ENCODE measurements around the gene HUWE1. TPM values are rescaled to one million over a fixed set of nuclear protein-coding genes. Genes with fewer than 3 reads are reported as not detected.
"Not testable (repeated sequence)": the region's sequence is repeated elsewhere in the genome, so short reads cannot be mapped to it uniquely, and the experiment has no call there.

The HUWE1 gene, protein sequence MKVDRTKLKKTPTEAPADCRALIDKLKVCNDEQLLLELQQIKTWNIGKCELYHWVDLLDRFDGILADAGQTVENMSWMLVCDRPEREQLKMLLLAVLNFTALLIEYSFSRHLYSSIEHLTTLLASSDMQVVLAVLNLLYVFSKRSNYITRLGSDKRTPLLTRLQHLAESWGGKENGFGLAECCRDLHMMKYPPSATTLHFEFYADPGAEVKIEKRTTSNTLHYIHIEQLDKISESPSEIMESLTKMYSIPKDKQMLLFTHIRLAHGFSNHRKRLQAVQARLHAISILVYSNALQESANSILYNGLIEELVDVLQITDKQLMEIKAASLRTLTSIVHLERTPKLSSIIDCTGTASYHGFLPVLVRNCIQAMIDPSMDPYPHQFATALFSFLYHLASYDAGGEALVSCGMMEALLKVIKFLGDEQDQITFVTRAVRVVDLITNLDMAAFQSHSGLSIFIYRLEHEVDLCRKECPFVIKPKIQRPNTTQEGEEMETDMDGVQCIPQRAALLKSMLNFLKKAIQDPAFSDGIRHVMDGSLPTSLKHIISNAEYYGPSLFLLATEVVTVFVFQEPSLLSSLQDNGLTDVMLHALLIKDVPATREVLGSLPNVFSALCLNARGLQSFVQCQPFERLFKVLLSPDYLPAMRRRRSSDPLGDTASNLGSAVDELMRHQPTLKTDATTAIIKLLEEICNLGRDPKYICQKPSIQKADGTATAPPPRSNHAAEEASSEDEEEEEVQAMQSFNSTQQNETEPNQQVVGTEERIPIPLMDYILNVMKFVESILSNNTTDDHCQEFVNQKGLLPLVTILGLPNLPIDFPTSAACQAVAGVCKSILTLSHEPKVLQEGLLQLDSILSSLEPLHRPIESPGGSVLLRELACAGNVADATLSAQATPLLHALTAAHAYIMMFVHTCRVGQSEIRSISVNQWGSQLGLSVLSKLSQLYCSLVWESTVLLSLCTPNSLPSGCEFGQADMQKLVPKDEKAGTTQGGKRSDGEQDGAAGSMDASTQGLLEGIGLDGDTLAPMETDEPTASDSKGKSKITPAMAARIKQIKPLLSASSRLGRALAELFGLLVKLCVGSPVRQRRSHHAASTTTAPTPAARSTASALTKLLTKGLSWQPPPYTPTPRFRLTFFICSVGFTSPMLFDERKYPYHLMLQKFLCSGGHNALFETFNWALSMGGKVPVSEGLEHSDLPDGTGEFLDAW (N-terminal part only)
- total RNA-seq (35.7 TPM), polyA plus RNA-seq (31.0 TPM)
- long read RNA-seq, donor 1: 0 reads
- long read RNA-seq, donor 2, partial matches to known transcripts: 63 of 64 reads
- long read RNA-seq, donor 2, other reads (novel, unspliced or antisense): 0 of 64 reads
- long read RNA-seq, donor 3: 0 reads
- long read RNA-seq, donor 4, partial matches to known transcripts: 0 of 1 reads
- long read RNA-seq, donor 4, other reads (novel, unspliced or antisense): 0 of 1 reads
- long read RNA-seq, donor 5, partial matches to known transcripts: 33 of 34 reads
- long read RNA-seq, donor 5, other reads (novel, unspliced or antisense): 0 of 34 reads
- long read RNA-seq, donor 6, partial matches to known transcripts: 7 of 10 reads
- long read RNA-seq, donor 6, other reads (novel, unspliced or antisense): 0 of 10 reads
- long read RNA-seq, donor 7: 0 reads
- long read RNA-seq, donor 8: 0 reads
- long read RNA-seq, donor 9, partial matches to known transcripts: 0 of 2 reads
- long read RNA-seq, donor 9, other reads (novel, unspliced or antisense): 0 of 2 reads
- long read RNA-seq, donor 10, partial matches to known transcripts: 9 of 10 reads
- long read RNA-seq, donor 10, other reads (novel, unspliced or antisense): 0 of 10 reads

DNA sequence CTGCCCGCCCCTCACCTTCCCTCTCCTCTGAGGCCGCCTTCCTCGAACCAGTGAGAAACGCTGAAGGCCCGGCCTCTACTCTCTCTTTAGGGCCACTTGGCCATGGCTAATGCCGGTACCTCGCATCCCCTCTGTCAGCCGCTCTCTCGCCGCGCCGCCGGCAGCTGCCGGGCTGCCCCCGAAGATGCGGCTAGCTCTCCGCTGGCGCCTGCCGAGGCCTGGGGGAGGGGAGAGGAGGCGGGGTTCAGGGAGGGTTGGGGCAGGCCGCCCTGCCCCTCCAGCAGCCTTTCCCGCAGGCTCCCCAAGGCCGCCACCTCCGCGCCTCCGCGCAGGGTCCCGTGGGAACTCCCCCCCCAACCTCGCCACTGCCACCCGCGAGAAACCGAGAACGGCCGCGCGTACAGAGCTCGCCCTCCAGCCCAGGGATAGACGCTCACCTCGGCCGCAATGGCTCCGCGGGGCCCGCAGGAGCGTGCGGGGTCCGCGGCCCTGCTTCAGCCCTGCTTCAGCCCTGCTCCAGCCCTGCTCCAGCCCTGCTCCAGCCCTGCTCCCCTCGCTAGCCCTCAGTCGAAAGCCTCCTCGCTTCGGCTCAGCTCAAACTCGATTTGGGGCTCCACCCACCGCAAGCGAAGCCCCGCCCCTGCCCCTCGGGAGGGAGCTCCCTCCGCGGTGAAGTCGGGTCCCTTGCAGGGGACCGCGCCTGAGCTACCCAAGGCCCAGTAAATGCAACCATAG, at the start of gene HUWE1:
TSS of gene HUWE1 (minus strand) at position 569 of the 735 bp plus-strand sequence. CDS start 32,612 bp downstream, outside the sequence.
- DNase-seq (ENCODE audit: low read depth in 6 of 9, low spot score in 9 of 9): peak; percentile 24 to 87 (median 66)
- H3K9me3 ChIP-seq (ENCODE audit: control insufficient read depth in 2 of 2, insufficient read depth in 1 of 2, low read length in 1 of 2): peaks cover 0 to 4% of the 10 kb centered on the region in 2 donors
- peaks cover 4% of the 10 kb centered on the region in 2 donors for H3K36me3 ChIP-seq (ENCODE audit: control insufficient read depth in 2 of 2, insufficient read depth in 2 of 2, low read length in 1 of 2)
- peak within 1 kb of the TSS; percentile 76 to 85 for H3K4me3 ChIP-seq (ENCODE audit: low read length in 2 of 2)
- WGBS: under 1% methylated on average over 59 of the region's 61 CpGs
- H3K4me1 ChIP-seq (ENCODE audit: control insufficient read depth in 2 of 2, insufficient read depth in 2 of 2, low read length in 2 of 2): peaks cover 4 to 9% of the 10 kb centered on the region in 2 donors
- H3K27me3 ChIP-seq (ENCODE audit: control insufficient read depth in 2 of 2, insufficient read depth in 1 of 2, low read length in 1 of 2): no peaks in the 10 kb centered on the region
- peak within 1 kb of the TSS; percentile 90 to 96 for H3K27ac ChIP-seq (ENCODE audit: low read depth in 1 of 2, low read length in 1 of 2)

DNA sequence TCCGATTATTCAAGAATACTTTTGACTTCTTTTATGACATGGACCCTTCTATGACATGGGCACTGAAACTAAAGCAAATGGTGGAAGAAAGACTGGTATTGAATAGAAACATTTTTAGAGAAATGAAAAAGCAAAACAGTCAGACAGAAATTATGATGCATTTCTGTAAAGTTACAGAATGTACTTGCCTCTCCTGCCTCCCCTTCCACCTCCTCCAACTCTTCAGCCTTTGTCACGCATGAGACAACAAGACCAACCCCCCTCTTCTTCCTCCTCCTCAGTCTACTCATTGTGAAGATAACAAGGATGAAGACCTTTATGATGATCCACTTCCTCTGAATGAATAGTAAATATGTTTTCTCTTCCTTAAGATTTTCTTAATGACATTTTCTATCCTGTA, 46.3 kb upstream of the HUWE1 start:
- WGBS: 84% methylated on average over 2 of the region's 2 CpGs
- DNase-seq (ENCODE audit: low read depth in 6 of 9, low spot score in 9 of 9): no peak
- Histone ChIP-seq H3K4me3 (ENCODE audit: low read length in 2 of 2) (no peak overlapping the region), H3K9me3 (ENCODE audit: control insufficient read depth in 2 of 2, insufficient read depth in 1 of 2, low read length in 1 of 2) (no peaks in the 10 kb centered on the region), H3K36me3 (ENCODE audit: control insufficient read depth in 2 of 2, insufficient read depth in 2 of 2, low read length in 1 of 2) (no peaks in the 10 kb centered on the region), H3K27ac (ENCODE audit: low read depth in 1 of 2, low read length in 1 of 2) (no peak overlapping the region), H3K4me1 (ENCODE audit: control insufficient read depth in 2 of 2, insufficient read depth in 2 of 2, low read length in 2 of 2) (no peaks in the 10 kb centered on the region), H3K27me3 (ENCODE audit: control insufficient read depth in 2 of 2, insufficient read depth in 1 of 2, low read length in 1 of 2) (no peaks in the 10 kb centered on the region)

DNA sequence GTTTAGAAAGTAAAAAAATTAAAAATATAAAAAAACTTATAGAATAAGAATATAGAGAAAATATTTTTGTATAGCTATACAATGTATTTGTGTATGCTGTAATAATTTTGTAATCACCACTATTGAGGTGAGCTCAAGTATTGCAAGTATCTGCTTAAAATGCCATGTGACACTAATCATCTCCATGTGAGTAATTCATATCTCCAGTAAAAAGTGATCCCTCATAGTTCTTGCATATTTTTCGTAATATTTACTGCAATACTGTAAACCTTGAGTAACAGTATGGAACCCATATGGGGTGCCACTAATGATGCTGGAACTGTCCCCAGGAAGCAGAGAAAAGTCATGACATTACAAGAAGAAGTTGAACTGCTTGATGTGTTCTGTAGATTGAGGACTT, 43.2 kb upstream of the HUWE1 start:
- Histone ChIP-seq H3K27me3 (ENCODE audit: control insufficient read depth in 2 of 2, insufficient read depth in 1 of 2, low read length in 1 of 2) (no peaks in the 10 kb centered on the region), H3K36me3 (ENCODE audit: control insufficient read depth in 2 of 2, insufficient read depth in 2 of 2, low read length in 1 of 2) (no peaks in the 10 kb centered on the region), H3K27ac (ENCODE audit: low read depth in 1 of 2, low read length in 1 of 2) (no peak overlapping the region), H3K4me1 (ENCODE audit: control insufficient read depth in 2 of 2, insufficient read depth in 2 of 2, low read length in 2 of 2) (no peaks in the 10 kb centered on the region), H3K4me3 (ENCODE audit: low read length in 2 of 2) (no peak overlapping the region), H3K9me3 (ENCODE audit: control insufficient read depth in 2 of 2, insufficient read depth in 1 of 2, low read length in 1 of 2) (no peaks in the 10 kb centered on the region)
- WGBS: 0% methylated on average over 1 of the region's 1 CpG
- no peak for DNase-seq (ENCODE audit: low read depth in 6 of 9, low spot score in 9 of 9)

DNA sequence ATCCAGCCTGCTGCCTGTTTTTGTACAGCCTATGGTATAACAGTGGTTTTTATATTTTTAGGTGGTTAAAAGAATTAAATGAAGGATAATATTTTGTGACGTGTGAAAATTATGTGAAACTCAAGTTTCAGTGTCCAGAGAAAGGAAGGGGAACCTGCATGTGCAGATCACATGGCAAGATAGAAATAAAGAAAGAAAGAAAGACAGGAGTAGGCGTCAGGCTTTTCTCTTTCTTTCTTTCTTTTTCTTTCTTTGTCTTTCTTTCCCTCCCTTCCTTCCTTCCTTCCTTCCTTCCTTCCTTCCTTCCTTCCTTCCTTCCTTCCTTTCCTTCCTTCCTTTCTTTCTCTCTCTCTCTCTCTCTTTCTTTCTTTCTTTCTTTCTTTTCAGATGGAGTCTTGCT, 42.0 kb upstream of the HUWE1 start:
- no peaks in the 10 kb centered on the region for H3K27me3 ChIP-seq (ENCODE audit: control insufficient read depth in 2 of 2, insufficient read depth in 1 of 2, low read length in 1 of 2)
- H3K27ac ChIP-seq (ENCODE audit: low read depth in 1 of 2, low read length in 1 of 2): no peak overlapping the region
- DNase-seq (ENCODE audit: low read depth in 6 of 9, low spot score in 9 of 9): no peak
- no peak overlapping the region for H3K4me3 ChIP-seq (ENCODE audit: low read length in 2 of 2)
- no peaks in the 10 kb centered on the region for H3K4me1 ChIP-seq (ENCODE audit: control insufficient read depth in 2 of 2, insufficient read depth in 2 of 2, low read length in 2 of 2)
- WGBS: 86% methylated on average over 2 of the region's 2 CpGs
- H3K36me3 ChIP-seq (ENCODE audit: control insufficient read depth in 2 of 2, insufficient read depth in 2 of 2, low read length in 1 of 2): no peaks in the 10 kb centered on the region
- no peaks in the 10 kb centered on the region for H3K9me3 ChIP-seq (ENCODE audit: control insufficient read depth in 2 of 2, insufficient read depth in 1 of 2, low read length in 1 of 2)

DNA sequence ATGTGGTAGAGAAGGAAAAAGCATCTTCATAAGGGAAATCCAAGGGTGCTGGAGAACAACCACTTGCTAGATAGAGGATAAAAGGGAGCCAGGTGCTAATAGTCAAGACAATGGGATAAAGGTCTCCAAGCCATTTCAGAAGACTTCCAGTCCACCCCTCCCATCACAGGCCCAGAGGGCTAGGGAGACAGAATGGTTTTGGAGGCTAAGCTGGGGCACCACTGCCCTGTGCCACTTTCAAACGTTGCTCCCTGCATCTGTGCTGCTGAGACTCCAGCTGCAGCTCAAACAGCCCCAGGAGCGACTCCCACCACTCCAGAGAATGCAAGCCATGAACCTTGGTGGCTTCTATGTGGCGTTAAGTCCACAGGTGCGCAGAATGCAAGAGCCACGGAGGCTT, 38.4 kb upstream of the HUWE1 start:
- DNase-seq (ENCODE audit: low read depth in 6 of 9, low spot score in 9 of 9): no peak
- H3K4me3 ChIP-seq (ENCODE audit: low read length in 2 of 2): no peak overlapping the region
- WGBS: 97% methylated on average over 5 of the region's 5 CpGs

DNA sequence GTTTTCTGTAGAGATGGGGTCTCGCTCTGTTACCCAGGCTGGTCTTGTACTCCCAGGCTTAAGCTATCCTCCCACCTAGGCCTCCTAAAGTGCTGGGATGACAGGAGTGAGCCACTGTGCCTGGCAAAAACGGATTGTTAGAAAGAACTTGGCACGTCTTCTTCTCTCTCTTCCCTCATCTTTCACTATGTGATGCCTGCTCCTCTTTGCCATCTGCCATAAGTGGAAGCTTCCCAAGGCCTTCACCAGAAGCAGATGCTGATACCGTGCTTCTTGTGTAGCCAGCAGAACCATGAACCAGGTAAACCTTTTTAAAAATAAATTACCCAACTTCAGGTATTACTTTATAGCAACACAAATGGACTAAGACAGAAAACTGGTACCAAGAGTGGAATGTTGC, 36.9 kb upstream of the HUWE1 start:
- Histone ChIP-seq H3K4me1 (ENCODE audit: control insufficient read depth in 2 of 2, insufficient read depth in 2 of 2, low read length in 2 of 2) (no peaks in the 10 kb centered on the region), H3K4me3 (ENCODE audit: low read length in 2 of 2) (no peak overlapping the region), H3K36me3 (ENCODE audit: control insufficient read depth in 2 of 2, insufficient read depth in 2 of 2, low read length in 1 of 2) (no peaks in the 10 kb centered on the region), H3K9me3 (ENCODE audit: control insufficient read depth in 2 of 2, insufficient read depth in 1 of 2, low read length in 1 of 2) (no peaks in the 10 kb centered on the region), H3K27me3 (ENCODE audit: control insufficient read depth in 2 of 2, insufficient read depth in 1 of 2, low read length in 1 of 2) (no peaks in the 10 kb centered on the region), H3K27ac (ENCODE audit: low read depth in 1 of 2, low read length in 1 of 2) (no peak overlapping the region)
- 98% methylated on average over 4 of the region's 4 CpGs for WGBS
- DNase-seq (ENCODE audit: low read depth in 6 of 9, low spot score in 9 of 9): no peak

More for the DNA sequence above, 38.4 kb upstream of the HUWE1 start:
- H3K9me3 ChIP-seq (ENCODE audit: control insufficient read depth in 2 of 2, insufficient read depth in 1 of 2, low read length in 1 of 2): no peaks in the 10 kb centered on the region
- no peaks in the 10 kb centered on the region for H3K36me3 ChIP-seq (ENCODE audit: control insufficient read depth in 2 of 2, insufficient read depth in 2 of 2, low read length in 1 of 2)
- no peak overlapping the region for H3K27ac ChIP-seq (ENCODE audit: low read depth in 1 of 2, low read length in 1 of 2)
- H3K27me3 ChIP-seq (ENCODE audit: control insufficient read depth in 2 of 2, insufficient read depth in 1 of 2, low read length in 1 of 2): no peaks in the 10 kb centered on the region
- H3K4me1 ChIP-seq (ENCODE audit: control insufficient read depth in 2 of 2, insufficient read depth in 2 of 2, low read length in 2 of 2): no peaks in the 10 kb centered on the region

DNA sequence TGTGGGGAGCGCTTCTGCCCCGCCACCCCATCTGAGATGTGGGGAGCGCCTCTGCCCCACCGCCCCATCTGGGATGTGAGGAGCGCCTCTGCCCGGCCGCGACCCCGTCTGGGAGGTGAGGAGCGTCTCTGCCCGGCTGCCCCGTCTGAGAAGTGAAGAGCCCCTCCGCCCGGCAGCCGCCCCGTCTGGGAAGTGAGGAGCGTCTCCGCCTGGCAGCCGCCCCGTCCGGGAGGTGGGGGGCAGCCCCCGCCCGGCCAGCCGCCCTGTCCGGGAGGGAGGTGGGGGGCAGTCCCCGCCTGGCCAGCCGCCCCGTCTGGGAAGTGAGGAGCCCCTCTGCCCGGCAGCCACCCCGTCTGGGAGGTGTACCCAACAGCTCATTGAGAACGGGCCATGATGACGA, 35.1 kb upstream of the HUWE1 start:
- not testable (repeated sequence) for H3K36me3 ChIP-seq (ENCODE audit: control insufficient read depth in 2 of 2, insufficient read depth in 2 of 2, low read length in 1 of 2); H3K4me1 ChIP-seq (ENCODE audit: control insufficient read depth in 2 of 2, insufficient read depth in 2 of 2, low read length in 2 of 2); H3K9me3 ChIP-seq (ENCODE audit: control insufficient read depth in 2 of 2, insufficient read depth in 1 of 2, low read length in 1 of 2); H3K27ac ChIP-seq (ENCODE audit: low read depth in 1 of 2, low read length in 1 of 2); H3K4me3 ChIP-seq (ENCODE audit: low read length in 2 of 2); H3K27me3 ChIP-seq (ENCODE audit: control insufficient read depth in 2 of 2, insufficient read depth in 1 of 2, low read length in 1 of 2); DNase-seq (ENCODE audit: low read depth in 6 of 9, low spot score in 9 of 9)
- 93% methylated on average over 21 of the region's 32 CpGs for WGBS

DNA sequence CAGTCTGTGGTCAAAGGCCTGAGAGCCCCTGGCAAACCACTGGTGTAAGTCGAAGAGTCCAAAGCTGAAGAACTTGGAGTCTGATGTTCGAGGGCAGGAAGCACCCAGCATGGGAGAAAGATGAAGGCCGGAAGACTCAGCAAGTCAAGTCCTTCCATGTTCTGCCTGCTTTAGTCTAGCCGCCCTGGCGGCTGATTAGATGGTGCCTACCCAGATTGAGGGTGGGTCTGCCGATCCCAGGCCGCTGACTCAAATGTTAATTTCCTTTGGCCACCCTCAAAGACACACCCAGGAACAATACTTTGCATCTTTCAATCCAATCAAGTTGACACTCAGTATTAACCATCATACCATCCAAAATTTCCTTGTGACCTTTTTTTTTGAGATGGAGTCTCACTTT, 33.1 kb upstream of the HUWE1 start:
- peaks cover 18 to 26% of the 10 kb centered on the region in 2 donors for H3K4me1 ChIP-seq (ENCODE audit: control insufficient read depth in 2 of 2, insufficient read depth in 2 of 2, low read length in 2 of 2)
- H3K27ac ChIP-seq (ENCODE audit: low read depth in 1 of 2, low read length in 1 of 2); H3K4me3 ChIP-seq (ENCODE audit: low read length in 2 of 2); DNase-seq (ENCODE audit: low read depth in 6 of 9, low spot score in 9 of 9); H3K36me3 ChIP-seq (ENCODE audit: control insufficient read depth in 2 of 2, insufficient read depth in 2 of 2, low read length in 1 of 2); H3K27me3 ChIP-seq (ENCODE audit: control insufficient read depth in 2 of 2, insufficient read depth in 1 of 2, low read length in 1 of 2); H3K9me3 ChIP-seq (ENCODE audit: control insufficient read depth in 2 of 2, insufficient read depth in 1 of 2, low read length in 1 of 2): not testable (repeated sequence)
- WGBS: 98% methylated on average over 7 of the region's 7 CpGs
